Sigmoid colon (tissue), 4 donors: Measurements from ENCODE around the gene TTLL12.

ENCODE experiments used
- CTCF ChIP-seq, 4 experiments: fragments of 450-650 bp in 3 of 4; fragments of 200-600 bp in 1 of 4; IDR thresholded peaks; one replicate each; pipeline ENCODE4 v1.5.1; 2016 to 2019; ENCODE audit warnings: antibody characterized with exemption in 4 of 4, mild to moderate bottlenecking in 3 of 4, moderate library complexity in 2 of 4
- POLR2A ChIP-seq, 2 donors: fragments of 450-650 bp; IDR thresholded peaks; one replicate each; pipeline ENCODE4 v1.6.1; 2016; ENCODE audit warnings: antibody characterized with exemption in 2 of 2, mild to moderate bottlenecking in 2 of 2, moderate library complexity in 2 of 2
- POLR2AphosphoS5 ChIP-seq, 4 donors: sonication (generic); formaldehyde crosslinking; IDR thresholded peaks; one replicate each; pipeline ENCODE4 v1.6.1; 2017; ENCODE audit warnings: antibody characterized with exemption in 4 of 4

GRCh38 chr22:43186272-43187170 is at the start of gene TTLL12:
- TF ChIP-seq POLR2AphosphoS5 (IDR thresholded peaks at IDR 0.05) (peak in 1 of 4 donors; percentile 10), POLR2A (IDR thresholded peaks at IDR 0.05) (no peak), CTCF (IDR thresholded peaks at IDR 0.05) (no peak)
